Umbilical cord (tissue), 2 donors: ENCODE measurements around the gene FRMPD1. TPM values are rescaled to one million over a fixed set of nuclear protein-coding genes. Genes with fewer than 3 reads are reported as not detected.
A peak's percentile ranks its signal among the peaks of the same experiment; 100 is the strongest.

Source experiments
- DNase-seq: peaks from one replicate; pipeline ENCODE4 v3.0.0-alpha.2; 2015; ENCODE audit warnings: low spot score
- total RNA-seq: library from RNA; depleted of rRNA; stranded (reverse); fragments of >200 nt; gene quantifications from one replicate; pipeline ENCODE4 v1.2.3, GENCODE V29; 2014; ENCODE audit warnings: low replicate concordance; ENCODE audit not compliant: insufficient read depth

FRMPD1 gene
- total RNA-seq, 1 donor from 2014 or later = 2.9 TPM

DNA sequence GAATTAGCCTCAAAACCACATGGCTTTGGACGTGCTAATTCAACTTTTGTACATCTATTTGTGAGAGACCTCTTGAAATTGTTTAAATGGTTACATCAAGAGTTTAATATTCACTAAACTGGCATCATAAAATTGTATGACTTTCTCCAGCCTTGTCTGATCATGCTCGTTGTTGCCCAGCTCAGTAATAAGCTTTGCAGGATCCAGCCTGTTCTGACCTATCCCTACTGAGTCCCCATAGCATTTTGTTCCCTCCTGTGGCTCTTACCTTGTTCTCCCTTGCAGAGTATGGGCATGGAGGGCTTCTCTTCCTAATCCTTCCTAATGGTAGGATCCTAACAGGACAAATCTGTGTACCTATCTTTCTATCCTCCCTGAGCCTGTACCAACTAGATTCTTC is 127.8 kb downstream of the FRMPD1 start:
- DNase-seq = no peak

DNA sequence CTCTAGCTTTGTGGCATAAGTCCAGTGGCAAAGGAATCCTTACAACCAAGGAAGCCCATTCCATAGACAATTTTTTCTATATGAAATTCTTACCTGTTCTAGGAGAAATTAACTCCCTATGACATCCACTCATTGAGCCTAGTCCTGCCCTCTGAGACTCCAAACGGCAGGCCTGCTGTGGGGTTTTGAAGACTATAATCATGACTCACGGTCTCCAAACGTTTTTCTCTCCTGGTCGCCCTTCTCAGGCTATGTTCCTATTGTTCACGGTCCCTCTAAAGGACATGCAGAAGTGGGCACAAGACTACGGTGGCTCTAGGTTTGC is 133.5 kb downstream of the FRMPD1 start:
- DNase-seq = no peak

DNA sequence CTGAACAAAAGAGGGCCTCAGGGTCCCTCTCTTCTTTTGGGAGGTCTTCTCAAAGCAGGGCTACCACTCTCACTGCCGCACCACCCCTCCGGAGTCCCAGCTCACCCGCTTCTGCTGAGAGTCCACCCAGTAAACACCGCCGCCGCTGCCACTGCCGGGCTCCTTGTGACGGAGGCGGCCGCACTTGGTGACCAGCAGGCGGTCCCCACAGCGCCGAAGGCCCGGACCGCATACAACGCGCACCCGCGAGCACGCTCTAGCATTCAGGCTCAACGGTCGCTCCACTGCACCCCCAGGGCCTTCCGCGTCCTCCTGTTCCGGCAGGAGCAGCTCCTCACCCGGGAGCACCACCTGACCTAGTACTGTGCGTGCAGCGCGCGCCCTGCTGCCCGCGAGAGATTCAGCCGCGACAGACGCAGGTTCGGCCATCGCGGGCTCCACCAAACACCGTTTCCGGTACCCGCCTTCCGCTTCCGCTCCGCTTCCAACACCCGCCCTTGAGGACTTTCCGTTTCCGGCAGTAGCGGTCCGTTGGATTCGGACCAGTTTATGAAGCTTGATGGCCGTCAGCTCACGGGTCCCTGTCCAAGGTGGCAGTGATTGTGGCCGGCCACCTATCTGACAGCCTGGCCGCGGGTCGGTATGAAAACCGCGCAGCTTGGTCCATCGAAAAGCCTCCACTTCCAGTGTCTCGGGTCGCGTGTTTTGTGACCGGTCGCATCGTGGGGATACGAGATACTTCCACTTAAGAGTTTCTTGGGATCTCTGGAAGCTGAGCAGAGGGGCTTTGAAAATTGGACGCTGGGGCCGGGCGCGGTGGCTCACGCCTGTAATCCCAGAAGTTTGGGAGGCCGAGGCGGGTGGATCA is 134.1 kb downstream of the FRMPD1 start, which contains the start of gene EXOSC3:
TSS of gene EXOSC3 (minus strand) at position 449 of the 868 bp plus-strand sequence. CDS start at position 429, 20 bp downstream.
- peak; percentile 92 for DNase-seq

DNA sequence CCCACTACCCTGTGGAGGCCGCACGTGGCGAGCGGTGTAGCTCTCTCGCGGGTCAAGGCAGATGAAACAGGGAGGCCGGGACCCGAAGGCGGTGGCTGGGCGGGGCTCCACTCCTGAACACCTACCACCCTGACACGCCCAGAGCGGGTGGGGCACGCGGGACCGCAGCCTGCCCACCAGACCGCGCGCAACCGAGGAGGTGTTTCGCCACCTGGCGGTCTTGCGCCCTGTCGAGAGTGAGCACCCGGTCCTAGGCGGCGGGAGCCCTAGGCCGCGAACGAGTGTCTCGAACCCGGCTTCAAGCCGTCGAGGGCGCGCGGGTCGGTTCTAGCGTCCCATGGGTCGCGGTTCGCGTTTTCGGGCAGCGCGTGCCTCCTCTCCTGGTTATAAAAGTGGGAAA is 136.3 kb downstream of the FRMPD1 start:
- DNase-seq = no peak

DNA sequence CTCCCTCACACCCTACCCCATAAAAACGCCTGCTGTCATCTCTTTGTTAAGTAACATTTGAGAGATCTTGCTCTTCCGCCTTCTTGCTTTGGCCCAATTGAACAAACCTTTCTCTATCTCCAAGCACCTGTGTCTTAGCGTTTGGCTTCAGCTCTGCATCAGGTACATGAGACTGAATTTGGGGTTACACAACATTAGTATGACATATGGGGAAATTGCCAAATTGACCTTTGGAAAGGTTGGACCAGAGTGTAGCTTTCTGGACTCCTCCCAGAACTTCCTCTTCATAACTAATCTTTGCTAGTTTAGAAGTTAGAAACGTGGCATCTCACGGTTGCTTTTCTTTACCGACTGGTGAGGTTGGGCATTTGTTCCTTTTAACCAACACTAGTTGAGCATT is 137.6 kb downstream of the FRMPD1 start:
- DNase-seq = no peak

DNA sequence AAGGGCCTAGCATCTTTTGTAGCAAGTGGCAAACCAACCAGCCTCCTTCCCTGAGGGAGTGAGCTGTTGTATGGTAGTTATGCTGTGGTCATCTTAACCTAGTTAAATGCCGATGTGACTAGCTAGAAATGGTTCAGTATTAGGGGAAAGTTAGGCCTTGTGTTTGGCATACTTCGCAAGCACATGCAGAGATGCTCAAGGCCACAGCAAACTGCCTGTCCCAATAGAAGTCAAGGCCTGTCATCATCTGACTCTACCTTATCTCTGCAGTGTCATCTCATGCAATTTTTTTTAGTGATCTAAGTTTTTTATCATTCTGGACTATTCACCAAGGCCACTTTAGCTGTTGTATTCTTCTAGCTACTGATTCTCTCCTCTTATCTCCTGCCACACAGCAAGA is 139.3 kb downstream of the FRMPD1 start:
- no peak for DNase-seq

DNA sequence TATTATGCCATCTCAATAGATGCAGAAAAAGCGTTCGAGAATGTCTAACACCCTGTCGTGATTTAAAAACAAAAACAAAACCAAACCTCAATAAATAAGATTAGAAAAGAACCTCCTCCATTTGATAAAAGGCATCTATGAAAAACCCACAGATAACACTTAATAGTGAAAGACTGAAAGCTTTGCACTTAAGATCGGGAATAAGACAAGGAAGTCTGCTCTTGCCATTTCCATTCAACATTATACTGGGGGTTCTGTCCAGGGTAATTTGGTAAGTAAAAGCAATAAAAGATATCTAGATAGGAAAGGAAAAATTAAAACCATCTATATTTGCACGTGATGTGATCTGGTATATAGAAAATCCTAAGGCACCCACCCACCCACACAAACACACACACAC is 141.4 kb downstream of the FRMPD1 start:
- no peak for DNase-seq

DNA sequence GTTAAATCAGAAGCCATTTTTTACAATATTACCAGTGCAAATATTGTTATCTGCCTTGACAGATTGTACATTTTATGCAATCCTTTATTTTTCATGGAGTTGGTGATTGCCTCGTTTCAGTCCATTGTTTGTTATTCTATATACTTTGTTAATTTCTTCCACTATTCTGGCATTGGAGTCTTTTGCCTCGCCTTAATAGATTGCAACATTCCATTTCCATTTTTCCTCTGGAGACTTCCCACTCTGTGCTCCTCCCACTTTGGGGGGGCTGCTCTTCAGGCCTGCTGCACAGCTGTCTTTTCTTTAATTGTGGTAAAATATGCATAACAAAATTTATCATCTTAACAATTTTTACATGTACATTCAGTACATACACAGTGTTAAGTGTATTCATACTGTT is 145.5 kb downstream of the FRMPD1 start:
- no peak for DNase-seq

Other genes starting within 250 kb of the FRMPD1 start
- 66.0 TPM for gene GRHPR, start 228.3 kb upstream of the FRMPD1 start, total RNA-seq
- 14.7 TPM for gene ZBTB5, start 185.5 kb upstream of the FRMPD1 start, total RNA-seq
- gene POLR1E, start 165.0 kb upstream of the FRMPD1 start, total RNA-seq = 34.7 TPM
- gene FBXO10, start 74.6 kb upstream of the FRMPD1 start, total RNA-seq = 5.3 TPM
- gene TOMM5, start 58.4 kb upstream of the FRMPD1 start, total RNA-seq = 147 TPM
- 0.48 TPM for gene TRMT10B, start 102.9 kb downstream of the FRMPD1 start, total RNA-seq
- gene EXOSC3, start 134.1 kb downstream of the FRMPD1 start, total RNA-seq = 23.6 TPM
- gene DCAF10, start 149.8 kb downstream of the FRMPD1 start, total RNA-seq = 48.4 TPM